HepG2 (cell line): ENCODE measurements around the gene PSENEN. TPM values are rescaled to one million over a fixed set of nuclear protein-coding genes. Genes with fewer than 3 reads are reported as not detected.

ENCODE experiments used
- ATAC-seq: fragments of 200-7000 bp; cut with Tn5 transposase; 3 replicates; pipeline ENCODE4 v1.9.1; 2020; ENCODE audit warnings: mild to moderate bottlenecking, moderate library complexity
- BruUV-seq: library from RNA; stranded (reverse); fragments of 400-500 nt; replicated peaks from 2 replicates; lab custom pipeline; 2021; lab: Mats Ljungman, UMichigan
- CTCF ChIA-PET: fragments of 300-600 bp; formaldehyde crosslinking; extraction: SDS; loops from one replicate; lab custom pipeline; 2021; ENCODE audit warnings: low total read pairs, inconsistent platforms, low intra/inter-chr PET ratio; lab: Yijun Ruan, JAX
- POLR2A ChIA-PET: fragments of 350-600 bp; sonication (Branson Sonifier 250); formaldehyde crosslinking; loops from one replicate; lab custom pipeline; 2020; ENCODE audit warnings: antibody characterized with exemption, inconsistent platforms; lab: Yijun Ruan, JAX
- DNase-seq: peaks from one replicate; pipeline ENCODE4 v3.0.0-alpha.2; 2015; ENCODE audit warnings: low spot score
- FAIRE-seq: peaks from 3 replicates; lab custom pipeline; 2011; peaks lifted over from hg19 to GRCh38; lab: Jason Lieb, UNC
- H2AFZ ChIP-seq: one replicate; pipeline ENCODE4 v1.6.1; 2011; ENCODE audit warnings: low read length, inconsistent platforms
- H3K27ac ChIP-seq: fragments of 300-600 bp; 3 replicates; pipeline ENCODE4 v1.8.0; 2011; ENCODE audit warnings: mixed run types, mild to moderate bottlenecking, mixed read lengths, low read length, inconsistent platforms; ENCODE audit not compliant: insufficient read depth; ENCODE audit errors: extremely low read length
- H3K27me3 ChIP-seq, 2 experiments: fragments of 200-600 bp in 1 of 2; 2 replicates in 1 of 2; 3 replicates in 1 of 2; pipeline versions ENCODE4 v1.6.0 to v1.8.0; 2011; ENCODE audit warnings: low read length in 2 of 2, mild to moderate bottlenecking in 2 of 2, moderate library complexity in 2 of 2, inconsistent platforms in 1 of 2; ENCODE audit not compliant: insufficient read depth in 2 of 2, control insufficient read depth in 1 of 2
- H3K36me3 ChIP-seq, 2 experiments: fragments of 200-600 bp in 1 of 2; replicated peaks in 1 of 2; 2 replicates in 1 of 2; 3 replicates in 1 of 2; pipeline versions ENCODE4 v1.5.1 to v1.8.0; 2011; ENCODE audit warnings: low read length in 2 of 2, inconsistent platforms in 1 of 2; ENCODE audit not compliant: insufficient read depth in 2 of 2, control insufficient read depth in 1 of 2
- H3K4me1 ChIP-seq: 2 replicates; pipeline ENCODE4 v1.5.1; 2012; ENCODE audit warnings: low read length, inconsistent platforms; ENCODE audit not compliant: insufficient read depth
- H3K4me2 ChIP-seq: 2 replicates; pipeline ENCODE4 v1.6.0; 2011; ENCODE audit warnings: low read depth, low read length, inconsistent platforms
- H3K4me3 ChIP-seq, 3 experiments: fragments of 200-600 bp in 1 of 3; sonication (generic), shearing (Covaris generic) in 1 of 3; replicated peaks in 1 of 3; 2 replicates each; pipeline ENCODE4 v1.5.1; 2011 to 2016; ENCODE audit warnings: low read length in 3 of 3, inconsistent platforms in 2 of 3, low read depth in 2 of 3, mild to moderate bottlenecking in 2 of 3, control low read depth in 1 of 3, mixed read lengths in 1 of 3; ENCODE audit not compliant: insufficient read depth in 1 of 3
- H3K79me2 ChIP-seq: one replicate; pipeline ENCODE4 v1.6.1; 2011; ENCODE audit warnings: low read length, inconsistent platforms; ENCODE audit not compliant: insufficient read depth
- H3K9ac ChIP-seq: 2 replicates; pipeline ENCODE4 v1.6.0; 2011; ENCODE audit warnings: mild to moderate bottlenecking, low read depth, low read length, inconsistent platforms; ENCODE audit not compliant: insufficient read depth
- H3K9me3 ChIP-seq: 2 replicates; pipeline ENCODE4 v1.5.1; 2012; ENCODE audit warnings: mild to moderate bottlenecking, low read length
- H4K20me1 ChIP-seq: 2 replicates; pipeline ENCODE4 v1.6.0; 2011; ENCODE audit warnings: inconsistent platforms, mild to moderate bottlenecking, low read length, moderate library complexity; ENCODE audit not compliant: insufficient read depth
- AKAP8 ChIP-seq: sonication (generic); formaldehyde crosslinking; IDR thresholded peaks from 2 replicates; pipeline ENCODE4 v1.5.1; 2020; ENCODE audit warnings: mild to moderate bottlenecking, missing genetic modification reagents
- ASH2L ChIP-seq: fragments of 300-600, 200-600 bp; sonication (generic); IDR thresholded peaks from 2 replicates; pipeline ENCODE4 v1.7.0; 2017; ENCODE audit warnings: low read depth, mild to moderate bottlenecking, moderate library complexity, mixed read lengths, low read length; ENCODE audit not compliant: insufficient read length
- REPIN1 ChIP-seq: sonication (generic); formaldehyde crosslinking; IDR thresholded peaks from 2 replicates; pipeline ENCODE4 v1.8.0; 2022; ENCODE audit warnings: missing genetic modification reagents, low read depth, mild to moderate bottlenecking, borderline replicate concordance
- SP4 ChIP-seq: sonication (generic); formaldehyde crosslinking; IDR thresholded peaks from 2 replicates; pipeline ENCODE4 v1.8.1; 2023; ENCODE audit warnings: mild to moderate bottlenecking, missing genetic modification reagents
- XRCC5 ChIP-seq: fragments of 200-400 bp; formaldehyde crosslinking; optimal IDR thresholded peaks from 2 replicates; pipeline ENCODE3; 2017; ENCODE audit warnings: mild to moderate bottlenecking, low read length
- ZNF564 ChIP-seq: sonication (generic); formaldehyde crosslinking; IDR thresholded peaks from 2 replicates; pipeline ENCODE4 v1.8.1; 2023; ENCODE audit warnings: mild to moderate bottlenecking, missing genetic modification reagents
- ZNF652 ChIP-seq: IDR thresholded peaks from 2 replicates; pipeline ENCODE4 v1.6.1; 2016; ENCODE audit warnings: low read depth, borderline replicate concordance
- ZNF768 ChIP-seq: sonication (generic); formaldehyde crosslinking; IDR thresholded peaks from 2 replicates; pipeline ENCODE4 v1.4.0; 2020; ENCODE audit warnings: missing genetic modification reagents
- WGBS: methylation state at CpG from one replicate; pipeline ENCODE4 v1.1.6; 2017; ENCODE audit warnings: low lambda C conversion rate; 5-methylcytosine and 5-hydroxymethylcytosine counted together
- in situ Hi-C: cut with HindIII; loops from 2 replicates; pipeline ENCODE4 v1.10.0; 2017; ENCODE audit warnings: low pct_unique_long_range_greater_than_20kb; ENCODE audit not compliant: extremely low pct_ligation_motif_present
- intact Hi-C: fragments of 100-400 bp; cut with micrococcal nuclease; formaldehyde crosslinking; loops from one replicate; pipeline ENCODE4 v1.10.0; 2022; ENCODE audit not compliant: unreplicated experiment
- polyA plus RNA-seq, 8 experiments: library from polyadenylated mRNA; depleted of rRNA in 3 of 8; stranded (reverse) in 7 of 8; unstranded in 1 of 8; fragments of >200 nt; fragmentation: Illumina TruSeq in 4 of 8; extraction: Trizol in 4 of 8; gene quantifications; 2 replicates each; pipeline versions ENCODE4 v1.2.1 to v1.2.3, GENCODE V29; 2011 to 2016; ENCODE audit warnings: low read depth in 4 of 8, missing spikeins in 1 of 8, mixed read lengths in 1 of 8; ENCODE audit not compliant: insufficient read depth in 1 of 8
- total RNA-seq, 5 experiments: library from RNA; depleted of rRNA; stranded (reverse); fragments of >200 nt; fragmentation: Illumina TruSeq; extraction: Trizol; gene quantifications; 2 replicates each; pipeline ENCODE4 v1.2.3, GENCODE V29; 2016; ENCODE audit warnings: low read depth in 1 of 5
- TF ChIP-seq, protein P1 (sequence below): sonication (generic); formaldehyde crosslinking; IDR thresholded peaks from 2 replicates; pipeline ENCODE4 v1.4.0; 2020; ENCODE audit warnings: missing genetic modification reagents
- TF ChIP-seq, protein P2 (sequence below): sonication (generic); formaldehyde crosslinking; IDR thresholded peaks from 2 replicates; pipeline ENCODE4 v1.4.0; 2020; ENCODE audit warnings: mild to moderate bottlenecking, missing genetic modification reagents
- TF ChIP-seq, protein P3 (sequence below): sonication (generic); formaldehyde crosslinking; IDR thresholded peaks from 2 replicates; pipeline ENCODE4 v1.4.0; 2020; ENCODE audit warnings: missing genetic modification reagents
- TF ChIP-seq, protein P4 (sequence below): sonication (generic); formaldehyde crosslinking; IDR thresholded peaks from 2 replicates; pipeline ENCODE4 v1.8.0; 2022; ENCODE audit warnings: missing genetic modification reagents, mild to moderate bottlenecking, borderline replicate concordance
- TF ChIP-seq, protein P5 (sequence below): sonication (generic); formaldehyde crosslinking; IDR thresholded peaks from 2 replicates; pipeline ENCODE4 v1.4.0; 2020; ENCODE audit warnings: mild to moderate bottlenecking, missing genetic modification reagents

Gene PSENEN
- total and polyA plus RNA-seq, 2 of the 13 experiments (the other 11 are each of a cell fraction or from before 2014, with no cell fraction given) = 16.9 to 34.2 TPM

DNA sequence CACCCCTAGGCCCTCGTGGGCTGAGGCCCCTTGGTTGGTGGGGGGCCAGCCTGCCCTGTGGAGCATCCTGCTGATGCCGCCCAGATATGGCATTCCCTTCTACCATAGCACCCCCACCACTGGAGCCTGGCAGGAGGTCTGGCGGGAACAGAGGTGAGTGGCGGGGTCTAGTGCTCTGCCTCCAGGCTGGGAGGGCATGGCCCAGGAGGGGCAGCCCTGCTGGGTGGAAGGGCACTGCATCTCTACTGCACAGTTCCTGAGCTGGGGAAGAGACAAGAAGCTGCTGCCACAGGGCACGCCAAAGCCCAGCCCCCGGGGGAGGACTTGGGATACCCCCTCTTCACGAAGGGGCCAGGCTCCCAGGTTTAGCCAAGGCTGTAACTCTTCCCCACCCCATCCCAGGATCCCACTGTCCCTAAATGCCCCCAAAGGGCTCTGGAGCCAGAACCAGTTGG, 30.1 kb upstream of the PSENEN start:
- Histone ChIP-seq H3K9me3 (no peaks in the 10 kb centered on the region), H3K4me2 (peak overlapping the region; percentile 96), H3K27me3 (no peaks in the 10 kb centered on the region), H3K79me2 (peaks cover 21% of the 10 kb centered on the region), H3K4me1 (peaks cover 34% of the 10 kb centered on the region), H2AFZ (no peak overlapping the region), H3K27ac (no peak overlapping the region), H3K9ac (peak overlapping the region; percentile 81), H3K36me3 (peaks cover 0 to 6% of the 10 kb centered on the region in 2 experiments; a peak in 2 of 5 replicates), H3K4me3 (peak overlapping the region; percentile 69 to 91 (median 81); a peak in 5 of 6 replicates), H4K20me1 (peaks cover 8% of the 10 kb centered on the region)
- FAIRE-seq (no peak), ATAC-seq (no peak), DNase-seq (no peak)
- intact Hi-C loops (no loop called here), in situ Hi-C loops (loop anchor here (5.0 kb wide), 1 partner anchor 168 kb away; the partner anchor contains the start of gene TMEM147)
- TF ChIP-seq AKAP8 (CRISPR knock-in tag) (peak; percentile 18; the same call in 1 of the 2 replicates), ZNF768 (CRISPR knock-in tag) (0 out of 2 replicates have a peak, but pooled peaks have one; percentile 5), XRCC5 (no peak), REPIN1 (CRISPR knock-in tag) (no peak), ZNF564 (CRISPR knock-in tag) (0 out of 2 replicates have a peak, but pooled peaks have one; percentile 8), ZNF652 (CRISPR knock-in tag) (no peak), ASH2L (no peak), SP4 (CRISPR knock-in tag) (peak; percentile 20; the same call in 1 of the 2 replicates)
- TF ChIP-seq, protein P1, sequence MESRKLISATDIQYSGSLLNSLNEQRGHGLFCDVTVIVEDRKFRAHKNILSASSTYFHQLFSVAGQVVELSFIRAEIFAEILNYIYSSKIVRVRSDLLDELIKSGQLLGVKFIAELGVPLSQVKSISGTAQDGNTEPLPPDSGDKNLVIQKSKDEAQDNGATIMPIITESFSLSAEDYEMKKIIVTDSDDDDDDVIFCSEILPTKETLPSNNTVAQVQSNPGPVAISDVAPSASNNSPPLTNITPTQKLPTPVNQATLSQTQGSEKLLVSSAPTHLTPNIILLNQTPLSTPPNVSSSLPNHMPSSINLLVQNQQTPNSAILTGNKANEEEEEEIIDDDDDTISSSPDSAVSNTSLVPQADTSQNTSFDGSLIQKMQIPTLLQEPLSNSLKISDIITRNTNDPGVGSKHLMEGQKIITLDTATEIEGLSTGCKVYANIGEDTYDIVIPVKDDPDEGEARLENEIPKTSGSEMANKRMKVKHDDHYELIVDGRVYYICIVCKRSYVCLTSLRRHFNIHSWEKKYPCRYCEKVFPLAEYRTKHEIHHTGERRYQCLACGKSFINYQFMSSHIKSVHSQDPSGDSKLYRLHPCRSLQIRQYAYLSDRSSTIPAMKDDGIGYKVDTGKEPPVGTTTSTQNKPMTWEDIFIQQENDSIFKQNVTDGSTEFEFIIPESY (CRISPR knock-in tag) = peak; percentile 70
- TF ChIP-seq, protein P2, sequence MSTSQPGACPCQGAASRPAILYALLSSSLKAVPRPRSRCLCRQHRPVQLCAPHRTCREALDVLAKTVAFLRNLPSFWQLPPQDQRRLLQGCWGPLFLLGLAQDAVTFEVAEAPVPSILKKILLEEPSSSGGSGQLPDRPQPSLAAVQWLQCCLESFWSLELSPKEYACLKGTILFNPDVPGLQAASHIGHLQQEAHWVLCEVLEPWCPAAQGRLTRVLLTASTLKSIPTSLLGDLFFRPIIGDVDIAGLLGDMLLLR = no peak
- TF ChIP-seq, protein P3, sequence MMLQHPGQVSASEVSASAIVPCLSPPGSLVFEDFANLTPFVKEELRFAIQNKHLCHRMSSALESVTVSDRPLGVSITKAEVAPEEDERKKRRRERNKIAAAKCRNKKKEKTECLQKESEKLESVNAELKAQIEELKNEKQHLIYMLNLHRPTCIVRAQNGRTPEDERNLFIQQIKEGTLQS (CRISPR knock-in tag) = no peak
- TF ChIP-seq, protein P4, sequence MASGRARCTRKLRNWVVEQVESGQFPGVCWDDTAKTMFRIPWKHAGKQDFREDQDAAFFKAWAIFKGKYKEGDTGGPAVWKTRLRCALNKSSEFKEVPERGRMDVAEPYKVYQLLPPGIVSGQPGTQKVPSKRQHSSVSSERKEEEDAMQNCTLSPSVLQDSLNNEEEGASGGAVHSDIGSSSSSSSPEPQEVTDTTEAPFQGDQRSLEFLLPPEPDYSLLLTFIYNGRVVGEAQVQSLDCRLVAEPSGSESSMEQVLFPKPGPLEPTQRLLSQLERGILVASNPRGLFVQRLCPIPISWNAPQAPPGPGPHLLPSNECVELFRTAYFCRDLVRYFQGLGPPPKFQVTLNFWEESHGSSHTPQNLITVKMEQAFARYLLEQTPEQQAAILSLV = no peak
- TF ChIP-seq, protein P5, sequence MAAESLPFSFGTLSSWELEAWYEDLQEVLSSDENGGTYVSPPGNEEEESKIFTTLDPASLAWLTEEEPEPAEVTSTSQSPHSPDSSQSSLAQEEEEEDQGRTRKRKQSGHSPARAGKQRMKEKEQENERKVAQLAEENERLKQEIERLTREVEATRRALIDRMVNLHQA (CRISPR knock-in tag) = no peak
- CTCF ChIA-PET = interaction anchor here (7.0 kb wide), 1 partner anchor 21 kb away, joined by 201 read pairs; no protein-coding TSS in a partner anchor
- BruUV-seq = no TSS peak
- WGBS = 100% methylated on average over 1 of the region's 7 CpGs
- POLR2A ChIA-PET = interaction anchor here (5.0 kb wide), 1 partner anchor 13 kb away, joined by 23 read pairs; no protein-coding TSS in a partner anchor
